HG03457 (cell line): Measurements from ENCODE around the gene WWC1.
"Not testable (repeated sequence)": the region's sequence is repeated elsewhere in the genome, so short reads cannot be mapped to it uniquely, and the experiment has no call there.

Source experiments
- ATAC-seq: cut with Tn5 transposase; IDR thresholded peaks from one replicate; pipeline ENCODE4 v1.9.1; 2021; ENCODE audit warnings: moderate number of reproducible peaks; ENCODE audit not compliant: unreplicated experiment

WWC1 gene

GRCh38 chr5:168328814-168329213 is 37.4 kb downstream of the WWC1 start:
- no peak for ATAC-seq

GRCh38 chr5:168329302-168329701 is 37.9 kb downstream of the WWC1 start:
- no peak for ATAC-seq

- ATAC-seq, result no peak
Measured at GRCh38 chr5:168332042-168332441, 40.6 kb downstream of the WWC1 start.

GRCh38 chr5:168334280-168334679 is 42.8 kb downstream of the WWC1 start:
- no peak for ATAC-seq

GRCh38 chr5:168334695-168335094 is 43.2 kb downstream of the WWC1 start:
- ATAC-seq, result no peak

GRCh38 chr5:168337361-168337760 is 45.9 kb downstream of the WWC1 start:
- no peak for ATAC-seq

GRCh38 chr5:168339109-168339771 is 47.8 kb downstream of the WWC1 start:
- ATAC-seq, result no peak

- not testable (repeated sequence) for ATAC-seq
Measured at GRCh38 chr5:168339772-168340140, 48.3 kb downstream of the WWC1 start.

- ATAC-seq, result no peak
Measured at GRCh38 chr5:168340487-168340886, 49.0 kb downstream of the WWC1 start.

- ATAC-seq, result no peak
Measured at GRCh38 chr5:168341178-168341577, 49.7 kb downstream of the WWC1 start.

GRCh38 chr5:168342151-168342825 is 50.8 kb downstream of the WWC1 start:
- ATAC-seq, result no peak

GRCh38 chr5:168342985-168343384 is 51.5 kb downstream of the WWC1 start:
- no peak for ATAC-seq

GRCh38 chr5:168346417-168346816 is 55.0 kb downstream of the WWC1 start:
- no peak for ATAC-seq

- ATAC-seq, result peak; percentile 66
Measured at GRCh38 chr5:168347368-168348083, 56.1 kb downstream of the WWC1 start.

- ATAC-seq, result no peak
Measured at GRCh38 chr5:168348084-168348414, 56.6 kb downstream of the WWC1 start.

- ATAC-seq, result no peak
Measured at GRCh38 chr5:168350315-168350714, 58.9 kb downstream of the WWC1 start.

- ATAC-seq, result no peak
Measured at GRCh38 chr5:168353216-168353957, 61.9 kb downstream of the WWC1 start.

- ATAC-seq, result no peak
Measured at GRCh38 chr5:168354397-168354796, 63.0 kb downstream of the WWC1 start.

GRCh38 chr5:168356171-168356570 is 64.7 kb downstream of the WWC1 start:
- no peak for ATAC-seq

GRCh38 chr5:168356592-168356991 is 65.1 kb downstream of the WWC1 start:
- ATAC-seq, result no peak

GRCh38 chr5:168357876-168358275 is 66.4 kb downstream of the WWC1 start:
- no peak for ATAC-seq
